Small intestine (tissue), 7 donors: ENCODE data around the gene CLEC16A. TPM values are rescaled to one million over a fixed set of nuclear protein-coding genes. Genes with fewer than 3 reads are reported as not detected.
A peak's percentile ranks its signal among the peaks of the same experiment; 100 is the strongest.
"Not testable (repeated sequence)": the region's sequence is repeated elsewhere in the genome, so short reads cannot be mapped to it uniquely, and the experiment has no call there.

Source experiments
- DNase-seq, 2 donors: peaks; one replicate each; pipeline versions ENCODE4 v3.0.0 to v3.0.0-alpha.2; 2013
- FAIRE-seq: peaks from 2 replicates; lab custom pipeline; 2012; peaks lifted over from hg19 to GRCh38; lab: Jason Lieb, UNC
- H3K27ac ChIP-seq, 3 donors: one replicate each; pipeline ENCODE4 v1.5.1; 2013; ENCODE audit warnings: low read length in 2 of 3, mild to moderate bottlenecking in 2 of 3, control low read depth in 1 of 3, inconsistent platforms in 1 of 3, low read depth in 1 of 3, moderate library complexity in 1 of 3
- H3K27me3 ChIP-seq, 3 donors: one replicate each; pipeline ENCODE4 v1.6.1; 2013; ENCODE audit warnings: low read length in 3 of 3, inconsistent platforms in 1 of 3; ENCODE audit not compliant: control insufficient read depth in 3 of 3, insufficient read depth in 3 of 3
- H3K36me3 ChIP-seq, 3 donors: one replicate each; pipeline ENCODE4 v1.6.1; 2013; ENCODE audit warnings: low read length in 3 of 3, inconsistent platforms in 1 of 3, low read depth in 1 of 3, mild to moderate bottlenecking in 1 of 3, moderate library complexity in 1 of 3; ENCODE audit not compliant: control insufficient read depth in 3 of 3, insufficient read depth in 2 of 3
- H3K4me1 ChIP-seq, 3 donors: one replicate each; pipeline ENCODE4 v1.6.1; 2013; ENCODE audit warnings: low read length in 2 of 3, inconsistent platforms in 1 of 3, low read depth in 1 of 3, mild to moderate bottlenecking in 1 of 3, moderate library complexity in 1 of 3; ENCODE audit not compliant: control insufficient read depth in 3 of 3, insufficient read depth in 2 of 3
- H3K4me3 ChIP-seq, 3 donors: one replicate each; pipeline ENCODE4 v1.5.1; 2013; ENCODE audit warnings: low read length in 3 of 3, control low read depth in 1 of 3, inconsistent platforms in 1 of 3, low read depth in 1 of 3, mild to moderate bottlenecking in 1 of 3, moderate library complexity in 1 of 3
- H3K9me3 ChIP-seq, 2 donors: one replicate each; pipeline ENCODE4 v1.6.1; 2013; ENCODE audit warnings: low read depth in 1 of 2, low read length in 1 of 2; ENCODE audit not compliant: control insufficient read depth in 2 of 2, insufficient read depth in 1 of 2
- WGBS, 3 donors: extraction: QIAGEN DNeasy Blood & Tissue Kit; methylation state at CpG; one replicate each; pipeline ENCODE4 v1.1.7; 2013; 5-methylcytosine and 5-hydroxymethylcytosine counted together
- polyA plus RNA-seq, 4 donors: library from polyadenylated mRNA; stranded (reverse) in 3 of 4; unstranded in 1 of 4; fragments of 200-250 nt in 3 of 4; fragments of 120-200 nt in 1 of 4; gene quantifications; one replicate each; pipeline versions ENCODE4 v1.2.1 to v1.2.3, GENCODE V29; 2013
- donor health status: healthy with polysubstance abuse.
- donor health status: control.
- donor health status: control.
- donor health status: Bipolar disorder and iron deficiency.
- donor health status: healthy.

Gene CLEC16A
- polyA plus RNA-seq, 4 donors: 12.2 to 23.5 (median 14.1) TPM

DNA sequence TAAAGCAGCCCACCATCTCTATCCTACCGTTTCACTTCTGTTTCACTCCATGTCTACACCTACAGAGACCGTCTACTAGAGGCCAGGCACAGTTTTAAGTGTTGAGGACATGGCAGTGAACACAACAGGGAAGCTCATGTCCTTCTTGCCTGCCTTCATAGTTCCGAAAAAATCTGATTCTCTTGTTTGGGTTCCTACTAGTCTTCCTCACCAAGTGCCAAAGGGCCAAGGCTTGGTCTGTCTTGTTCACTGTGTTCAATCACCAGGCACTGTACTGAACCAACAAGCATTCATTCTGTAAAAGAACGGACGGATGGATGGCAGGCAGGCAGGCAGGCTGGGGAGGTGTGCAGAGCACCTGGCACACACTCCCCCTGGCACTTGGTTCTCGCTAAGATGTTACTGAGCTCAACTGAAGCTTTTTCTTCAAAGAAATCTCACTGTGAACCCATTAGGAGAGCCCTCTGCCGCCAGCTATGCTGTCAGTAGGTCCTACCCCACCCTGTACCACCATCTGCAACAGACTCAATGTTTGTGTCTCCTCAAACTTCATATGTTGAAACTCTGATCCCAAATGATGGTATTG, 4.6 kb upstream of the CLEC16A start:
- Histone ChIP-seq H3K4me1 (peaks cover 14 to 40% (median 32%) of the 10 kb centered on the region in 3 donors), H3K4me3 (peak overlapping the region in 2 of 3 donors; percentile 64 to 72), H3K36me3 (peaks cover 0 to 18% (median 3%) of the 10 kb centered on the region in 3 donors), H3K9me3 (no peaks in the 10 kb centered on the region), H3K27ac (peak overlapping the region in 2 of 3 donors; percentile 38 to 64), H3K27me3 (no peaks in the 10 kb centered on the region)
- DNase-seq (no peak), FAIRE-seq (no peak)
- whole genome bisulfite sequencing, 3 donors: 49 to 83% (median 53%) methylated on average over 7 of the region's 7 CpGs

DNA sequence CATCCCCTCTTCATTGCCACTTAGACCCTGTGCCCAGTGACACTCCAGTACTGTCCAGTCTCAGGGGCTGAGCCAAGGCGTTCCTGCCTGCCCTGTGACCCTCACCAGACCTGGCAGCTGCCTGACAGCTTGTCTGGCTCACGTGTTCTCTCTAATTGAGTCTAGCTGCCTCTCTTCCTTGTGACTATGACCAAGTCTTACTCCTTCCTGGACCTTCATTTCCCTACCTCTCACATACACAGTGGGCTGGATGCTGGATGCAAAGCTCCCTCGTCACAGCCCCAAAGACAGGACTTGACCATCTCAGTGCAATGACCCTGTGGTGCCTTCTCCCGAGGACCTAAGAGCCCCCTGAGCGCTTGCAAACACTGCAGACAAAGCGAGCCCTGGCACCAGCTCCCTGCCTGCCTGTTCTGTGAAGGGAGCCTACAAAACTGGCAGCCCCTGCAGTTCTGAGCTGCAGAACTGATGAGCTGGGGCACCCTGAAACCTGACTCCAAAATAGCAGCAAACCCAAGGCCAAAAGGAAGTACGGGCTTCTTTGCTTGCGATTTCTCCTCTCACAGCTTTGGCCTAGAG, 3.8 kb upstream of the CLEC16A start:
- H3K27ac ChIP-seq: peak overlapping the region; percentile 9 to 64 (median 40)
- WGBS, 3 donors: 7 to 21% (median 13%) methylated on average over 8 of the region's 8 CpGs
- H3K36me3 ChIP-seq: peaks cover 0 to 18% (median 3%) of the 10 kb centered on the region in 3 donors
- peak; percentile 55 to 69 for DNase-seq
- H3K27me3 ChIP-seq: no peaks in the 10 kb centered on the region
- peak overlapping the region in 2 of 3 donors; percentile 64 to 72 for H3K4me3 ChIP-seq
- no peak for FAIRE-seq
- peaks cover 17 to 47% (median 36%) of the 10 kb centered on the region in 3 donors for H3K4me1 ChIP-seq
- no peaks in the 10 kb centered on the region for H3K9me3 ChIP-seq

DNA sequence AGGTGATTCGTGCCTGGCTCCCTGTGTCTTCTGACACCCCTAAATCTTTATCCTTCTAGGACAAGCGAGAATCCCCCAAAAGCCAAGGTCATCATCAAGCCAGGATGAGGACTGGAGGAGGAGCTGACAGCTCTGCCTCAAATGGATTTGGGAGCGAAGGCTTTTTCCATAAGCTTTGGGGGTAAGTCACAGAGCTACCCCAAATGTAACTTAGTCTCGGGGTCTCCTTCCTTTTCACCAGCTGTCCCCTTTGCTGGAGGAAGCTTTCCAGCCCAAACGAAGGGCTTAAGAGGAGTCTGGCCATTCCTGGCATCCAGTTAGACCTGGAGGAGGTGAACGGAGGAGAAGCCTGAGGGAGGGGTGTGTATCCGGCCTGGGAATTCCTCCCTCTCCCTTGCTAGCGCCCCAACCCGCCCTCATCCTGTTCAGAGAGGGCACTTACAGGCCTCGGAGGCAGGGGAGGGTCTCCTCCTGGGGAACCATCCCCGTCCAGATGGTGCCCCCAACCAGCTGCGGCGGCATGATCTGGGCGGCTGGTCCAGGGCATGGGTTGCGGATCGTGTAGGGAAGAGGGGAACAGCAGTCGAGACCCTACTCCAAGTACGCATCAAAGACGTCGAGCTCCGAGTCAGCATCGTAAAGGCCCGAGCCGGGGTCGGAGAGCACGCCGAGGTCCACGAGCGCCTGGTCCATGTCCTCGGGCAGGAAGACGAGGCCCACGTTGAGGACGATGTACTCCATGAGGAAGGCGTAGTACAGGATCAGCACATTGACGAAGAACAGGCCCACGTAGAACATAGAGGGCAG, 3.0 kb upstream of the CLEC16A start:
- Histone ChIP-seq H3K4me3 (peak overlapping the region; percentile 51 to 72 (median 64)), H3K4me1 (peaks cover 18 to 52% (median 36%) of the 10 kb centered on the region in 3 donors), H3K27me3 (no peaks in the 10 kb centered on the region), H3K27ac (peak overlapping the region; percentile 25 to 64 (median 40)), H3K9me3 (no peaks in the 10 kb centered on the region), H3K36me3 (peaks cover 0 to 17% (median 3%) of the 10 kb centered on the region in 3 donors)
- 2 to 3% (median 3%) methylated on average over 23 to 35 of the region's 36 CpGs for WGBS, 3 donors
- DNase-seq: peak; percentile 30 to 54
- no peak for FAIRE-seq

DNA sequence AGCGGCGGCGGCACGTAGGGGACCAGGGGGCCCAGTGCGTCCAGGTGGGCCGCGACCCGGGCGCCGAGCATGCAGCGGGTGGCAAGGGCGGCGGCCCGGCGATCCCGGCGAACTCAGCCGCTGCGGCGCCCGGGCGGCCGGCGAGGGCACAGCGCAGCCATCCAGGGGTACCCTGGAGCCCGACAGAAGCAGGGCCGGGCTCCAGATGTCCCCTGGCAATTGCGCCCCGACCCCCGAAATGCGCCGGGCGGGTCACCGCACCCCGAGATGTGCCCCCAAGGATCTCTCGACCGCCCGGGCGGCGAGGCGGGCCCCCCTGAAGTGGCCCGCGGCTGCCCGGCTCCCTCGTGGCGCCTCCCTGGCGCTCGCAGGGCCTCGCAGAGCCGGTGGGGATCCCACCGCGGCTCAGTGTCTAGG, 2.4 kb upstream of the CLEC16A start:
- not testable (repeated sequence) for H3K27me3 ChIP-seq, FAIRE-seq, DNase-seq, H3K9me3 ChIP-seq
- Histone ChIP-seq H3K36me3 (peaks cover 0 to 14% (median 0%) of the 10 kb centered on the region in 3 donors), H3K4me3 (peak overlapping the region; percentile 45 to 72 (median 64)), H3K27ac (peak overlapping the region in 2 of 3 donors; percentile 61 to 76), H3K4me1 (peaks cover 14 to 52% (median 36%) of the 10 kb centered on the region in 3 donors)
- WGBS, 3 donors: 0 to 2% (median 1%) methylated on average over 19 to 52 of the region's 52 CpGs

DNA sequence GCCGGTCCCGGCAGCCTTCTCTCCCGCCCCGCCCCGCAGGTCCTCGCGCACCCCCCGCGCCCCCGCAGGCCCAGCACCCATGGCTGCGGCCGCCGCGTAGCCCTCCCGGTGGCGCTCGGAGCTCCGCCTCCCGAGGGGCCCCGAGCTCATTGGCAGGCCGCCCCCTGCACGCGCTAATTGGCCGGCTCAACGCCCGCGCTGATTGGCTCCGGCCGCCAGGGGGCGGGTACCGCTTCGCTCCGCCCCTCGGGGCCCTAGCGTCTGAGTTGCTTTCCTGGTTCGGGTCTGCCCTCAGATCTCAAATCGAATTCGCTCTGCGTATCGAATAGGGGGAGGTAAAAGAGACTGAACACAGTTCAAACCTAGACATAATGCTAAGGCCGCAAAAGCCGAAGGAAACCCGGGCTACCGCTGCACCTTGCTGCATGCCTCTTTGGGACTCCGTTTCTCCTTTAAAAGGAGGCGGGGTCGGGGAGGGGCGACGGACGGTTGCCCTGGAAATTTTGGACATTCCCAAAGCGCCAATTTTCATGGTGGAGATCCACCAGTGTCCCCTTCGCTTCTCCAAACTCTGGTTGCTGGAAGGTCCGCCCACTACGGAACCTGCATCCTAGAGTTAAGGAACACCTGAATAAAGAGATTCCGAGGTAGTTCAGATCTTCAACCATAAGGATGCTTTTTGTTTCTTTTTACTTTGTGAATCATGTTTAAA, 1.9 kb upstream of the CLEC16A start, which contains the start of gene DEXI:
Gene DEXI (minus strand): TSS at position 117 of the 712 bp plus-strand sequence. CDS start 463 bp downstream, outside the sequence.
- H3K4me3 ChIP-seq: peak within 1 kb of the TSS; percentile 51 to 72 (median 64)
- H3K9me3 ChIP-seq: no peaks in the 10 kb centered on the region
- peak within 1 kb of the TSS; percentile 40 to 80 (median 76) for H3K27ac ChIP-seq
- H3K36me3 ChIP-seq: peaks cover 0 to 8% (median 0%) of the 10 kb centered on the region in 3 donors
- 5 to 6% (median 6%) methylated on average over 38 to 55 of the region's 55 CpGs for whole genome bisulfite sequencing, 3 donors
- DNase-seq: peak; percentile 93 to 95
- FAIRE-seq: no peak
- H3K27me3 ChIP-seq: no peaks in the 10 kb centered on the region
- peaks cover 12 to 51% (median 33%) of the 10 kb centered on the region in 3 donors for H3K4me1 ChIP-seq

DNA sequence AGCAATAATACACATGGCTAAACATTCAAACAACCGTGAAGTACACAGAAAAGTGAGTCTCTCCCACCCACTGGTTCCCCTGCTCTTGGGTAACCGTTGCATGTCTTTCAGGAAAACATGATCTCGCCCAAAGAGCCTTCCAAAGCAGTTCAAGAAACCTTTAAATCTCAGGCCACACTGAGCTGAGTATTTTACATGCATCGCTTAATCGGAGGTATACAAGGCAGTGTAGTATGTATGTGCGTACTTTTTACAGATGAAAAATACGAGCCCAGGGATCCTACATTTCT, 1.4 kb upstream of the CLEC16A start:
- 83 to 88% (median 87%) methylated on average over 7 of the region's 7 CpGs for WGBS, 3 donors
- no peak for DNase-seq
- no peak for FAIRE-seq
- Histone ChIP-seq H3K4me1 (peaks cover 12 to 47% (median 28%) of the 10 kb centered on the region in 3 donors), H3K36me3 (peaks cover 0 to 5% (median 0%) of the 10 kb centered on the region in 3 donors), H3K27me3 (no peaks in the 10 kb centered on the region), H3K27ac (no peak overlapping the region), H3K9me3 (no peaks in the 10 kb centered on the region), H3K4me3 (peak overlapping the region in 1 of 3 donors; percentile 59)

DNA sequence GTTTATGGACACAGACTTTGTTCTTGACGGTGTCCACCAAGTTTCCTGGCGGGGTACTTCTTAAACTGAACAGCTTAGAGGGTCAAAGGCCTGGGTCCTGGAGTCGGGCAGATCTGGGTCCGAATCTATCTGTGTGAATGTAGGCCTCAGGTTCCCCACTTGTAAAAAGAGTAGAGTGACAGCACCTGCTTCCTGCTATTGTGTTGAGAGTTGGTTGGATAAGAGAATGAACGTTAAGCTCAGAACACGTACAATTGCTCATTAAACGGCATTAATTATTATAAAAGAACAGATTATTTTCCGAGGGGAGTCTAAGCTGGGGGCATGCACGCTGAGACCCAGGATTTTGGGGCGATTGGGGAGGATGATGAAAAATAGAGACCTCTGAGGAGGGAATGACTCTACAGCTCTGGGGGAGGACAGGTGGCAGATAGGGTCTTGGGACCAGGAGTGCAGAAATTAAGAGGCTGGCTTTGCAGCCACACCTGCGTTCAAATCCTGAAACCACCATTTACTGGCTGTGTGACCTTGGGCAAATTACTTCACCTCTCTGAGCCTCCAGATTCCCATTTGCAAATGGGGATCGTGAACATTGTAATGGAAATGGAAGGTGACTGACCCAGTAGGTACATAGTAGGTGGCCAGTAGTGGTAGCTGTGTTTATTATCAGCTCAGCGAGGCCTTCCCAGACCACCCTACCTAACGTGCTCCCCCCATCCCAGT, 862 bp downstream of the CLEC16A start:
- Histone ChIP-seq H3K36me3 (peaks cover 0 to 3% (median 0%) of the 10 kb centered on the region in 3 donors), H3K4me3 (peak overlapping the region; percentile 87 to 98 (median 96)), H3K27ac (no peak overlapping the region), H3K4me1 (peaks cover 6 to 25% (median 14%) of the 10 kb centered on the region in 3 donors), H3K9me3 (no peaks in the 10 kb centered on the region), H3K27me3 (no peaks in the 10 kb centered on the region)
- no peak for FAIRE-seq
- no peak for DNase-seq
- WGBS, 3 donors: 23 to 35% (median 24%) methylated on average over 14 of the region's 14 CpGs
